ENCODE data around the gene PAPOLB.

PAPOLB gene

DNA sequence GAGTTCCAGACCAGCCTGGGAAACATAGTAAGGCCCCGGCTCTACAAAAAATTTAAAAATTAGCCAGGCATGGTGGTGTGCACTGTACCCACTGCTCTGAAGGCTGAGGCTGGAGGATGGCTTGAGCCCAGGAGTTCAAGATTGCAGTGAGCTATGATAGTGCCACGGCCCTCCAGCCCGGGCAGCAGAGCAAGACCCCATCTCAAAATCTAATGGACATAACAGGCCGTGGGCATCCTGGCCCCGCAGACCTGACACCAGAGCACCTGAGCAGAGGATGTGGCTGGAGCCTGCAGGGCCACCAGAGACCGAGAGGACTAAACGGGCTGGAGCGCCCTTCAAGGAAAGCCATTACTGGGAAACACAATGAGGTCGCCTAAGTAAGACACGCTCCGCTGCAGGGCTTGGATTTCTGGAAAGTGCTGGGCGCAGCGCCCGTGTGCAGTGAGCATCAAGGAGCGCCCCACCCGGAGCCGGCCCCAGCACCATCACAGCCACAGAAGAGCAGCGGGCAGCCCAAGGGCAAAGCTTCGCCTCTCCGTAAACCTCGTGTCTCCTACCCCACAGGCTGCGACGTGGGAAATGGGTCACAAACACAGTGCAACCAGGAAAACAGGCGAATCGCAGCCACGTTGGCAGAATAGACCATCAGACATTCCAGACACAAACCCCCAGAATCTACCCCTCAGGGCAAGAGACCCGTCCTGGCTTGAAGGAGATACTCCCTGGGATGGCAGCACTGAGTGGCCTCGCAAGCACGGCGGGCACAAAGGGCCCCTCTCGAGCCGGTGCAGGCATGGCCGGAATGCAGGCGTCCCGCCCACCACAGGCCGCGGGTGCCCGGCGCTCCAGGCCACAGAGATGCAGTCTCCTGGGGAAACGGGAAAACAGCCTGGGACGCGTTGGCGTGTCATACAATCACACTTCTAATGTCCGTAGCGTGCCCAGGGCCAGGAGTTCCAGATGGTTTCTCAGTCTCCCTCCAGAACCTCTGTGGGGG, 16.8 kb upstream of the PAPOLB start:
- DNase-seq (ENCODE audit: low read depth), result no peak

DNA sequence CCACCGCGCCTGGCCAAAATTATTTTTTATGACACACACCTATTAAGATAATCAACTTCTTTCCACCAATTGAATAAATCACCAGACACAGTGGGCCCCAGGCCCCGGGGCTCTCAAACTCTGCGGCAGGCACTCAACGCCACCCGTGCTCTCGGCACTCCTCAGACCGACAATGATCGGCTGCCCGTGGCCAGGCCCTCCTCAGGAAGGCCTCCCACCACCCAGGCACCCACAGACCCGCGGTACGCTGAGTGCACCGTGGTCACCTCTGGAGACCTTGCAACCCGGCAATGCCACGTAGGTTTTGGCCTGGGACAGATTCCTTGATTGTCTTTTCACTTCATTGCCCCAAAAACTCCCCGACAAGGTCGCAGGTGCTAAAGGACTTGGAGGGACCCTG, 14.8 kb upstream of the PAPOLB start:
- DNase-seq (ENCODE audit: low read depth), result no peak

DNA sequence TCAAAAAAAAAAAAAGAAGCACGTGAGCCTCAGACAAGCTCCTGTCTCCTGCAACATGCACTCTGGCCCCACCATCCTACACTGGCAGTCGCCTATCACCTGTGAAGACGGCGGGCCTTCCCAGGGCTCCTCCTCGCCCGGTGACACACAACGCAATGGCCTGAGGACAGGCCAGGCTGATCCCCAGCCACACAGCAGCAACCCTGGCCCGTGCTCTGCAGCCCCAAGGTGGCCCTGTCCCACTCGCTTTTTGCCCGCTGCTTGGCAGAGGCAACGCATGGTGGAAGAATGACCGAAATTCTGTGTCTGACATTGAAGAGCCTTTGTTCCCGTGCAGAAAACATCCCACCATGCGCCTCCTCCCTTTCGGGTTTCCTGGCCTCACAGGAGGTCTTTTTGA, 13.6 kb upstream of the PAPOLB start:
- DNase-seq (ENCODE audit: low read depth), result no peak

DNA sequence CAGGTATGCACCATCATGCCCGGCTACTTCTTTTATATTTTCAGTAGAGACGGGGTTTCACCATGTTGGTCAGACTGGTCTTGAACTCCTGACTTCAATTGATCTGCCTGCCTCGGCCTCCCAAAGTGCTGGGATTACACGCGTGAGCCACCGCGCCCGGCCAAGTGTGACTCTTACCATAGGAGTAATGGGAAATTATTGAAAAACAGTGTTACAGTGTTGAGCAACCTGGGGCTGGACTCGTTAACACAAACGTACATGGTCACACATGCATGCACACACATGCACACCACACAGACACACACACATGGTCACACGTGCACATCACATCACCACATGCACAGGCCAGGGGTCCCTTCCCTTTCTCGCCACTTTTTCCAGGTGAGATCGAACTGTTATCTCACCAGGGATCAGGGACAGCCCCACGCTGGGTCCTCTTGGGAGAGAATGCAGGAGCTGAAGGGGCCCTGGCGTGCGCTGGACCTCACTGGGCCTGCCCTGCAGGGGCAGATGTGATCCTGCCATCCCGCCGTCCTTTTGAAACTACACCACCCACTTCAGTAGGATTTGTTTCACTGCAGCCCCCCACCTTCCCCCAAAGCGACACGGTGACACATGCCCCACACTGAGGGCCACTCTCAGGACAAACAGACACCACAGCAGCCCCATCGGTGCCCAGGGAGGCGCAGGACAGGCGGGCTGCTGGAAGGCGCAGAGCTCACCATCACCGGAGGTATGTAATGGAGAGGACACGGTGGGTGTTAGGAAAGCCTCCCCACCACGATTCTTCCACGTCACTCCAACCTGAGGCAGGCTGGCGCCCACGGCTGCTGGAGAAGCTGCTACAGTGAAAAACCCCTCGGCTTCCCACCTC, 11.5 kb upstream of the PAPOLB start:
- no peak for DNase-seq (ENCODE audit: low read depth)

DNA sequence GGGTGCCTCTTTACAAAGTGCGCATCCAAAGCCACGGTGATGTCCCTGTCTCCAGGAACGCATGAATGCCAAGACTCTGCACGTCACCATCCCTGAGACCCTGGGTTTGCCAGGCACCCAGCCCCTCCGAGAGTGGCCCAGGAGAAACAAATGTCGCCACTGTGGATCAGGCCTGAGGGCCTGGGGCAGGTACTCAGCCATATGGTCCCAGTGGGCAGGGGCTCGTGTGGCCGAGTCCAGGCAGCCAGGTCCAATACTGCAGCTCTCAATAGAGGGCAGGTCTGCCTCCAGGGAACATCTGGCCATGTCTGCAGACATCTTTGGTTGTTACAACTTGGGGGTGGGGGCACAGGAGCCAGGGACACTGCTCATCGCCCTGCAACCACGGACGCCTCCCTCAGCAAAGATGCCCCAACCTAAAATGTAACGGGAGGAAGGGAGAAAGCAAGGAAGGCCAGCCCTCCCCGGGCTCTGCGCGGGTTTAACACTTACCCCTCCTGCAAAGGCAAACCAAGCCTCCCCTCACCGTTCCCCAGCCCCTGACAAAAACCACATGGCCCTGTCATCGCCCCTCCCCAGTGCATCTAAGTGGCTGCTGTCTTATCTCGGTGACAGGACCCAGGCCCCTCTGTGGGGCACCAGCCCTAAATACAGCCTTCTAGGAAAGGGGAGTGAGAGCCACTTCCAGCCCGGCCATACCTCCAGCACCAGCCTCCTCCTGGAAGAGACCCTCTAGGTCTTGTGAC, 10.3 kb upstream of the PAPOLB start:
- no peak for DNase-seq (ENCODE audit: low read depth)

DNA sequence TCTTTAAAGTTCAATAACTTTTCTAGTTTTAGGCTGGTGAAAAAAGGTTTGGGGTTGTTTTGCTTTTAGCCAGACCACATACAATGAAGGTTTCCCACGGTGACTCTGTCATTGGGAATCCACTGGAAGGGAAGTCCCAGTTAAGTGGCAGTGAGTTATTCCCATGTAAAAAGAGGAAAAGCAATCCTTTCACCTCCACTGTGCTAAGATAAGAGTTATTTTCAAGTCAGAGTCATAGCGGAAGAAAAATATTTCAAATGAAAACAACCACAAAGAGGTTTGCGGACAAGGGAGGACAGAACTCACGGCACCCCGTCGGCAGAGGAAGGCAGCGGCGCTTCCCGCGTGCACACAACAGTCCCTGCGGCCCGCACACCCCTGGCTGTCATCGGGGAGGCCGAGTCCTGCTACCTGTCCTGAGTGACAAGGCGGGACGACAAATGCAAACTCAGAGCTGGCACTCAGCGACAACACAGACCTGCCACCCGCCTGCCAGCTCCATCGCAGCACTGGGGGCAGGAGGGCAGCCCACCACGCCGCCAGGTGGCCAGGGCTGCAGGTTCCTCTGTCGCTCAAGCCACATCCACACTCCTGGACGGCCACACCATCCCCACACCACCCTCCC, 9.3 kb upstream of the PAPOLB start:
- no peak for DNase-seq (ENCODE audit: low read depth)

DNA sequence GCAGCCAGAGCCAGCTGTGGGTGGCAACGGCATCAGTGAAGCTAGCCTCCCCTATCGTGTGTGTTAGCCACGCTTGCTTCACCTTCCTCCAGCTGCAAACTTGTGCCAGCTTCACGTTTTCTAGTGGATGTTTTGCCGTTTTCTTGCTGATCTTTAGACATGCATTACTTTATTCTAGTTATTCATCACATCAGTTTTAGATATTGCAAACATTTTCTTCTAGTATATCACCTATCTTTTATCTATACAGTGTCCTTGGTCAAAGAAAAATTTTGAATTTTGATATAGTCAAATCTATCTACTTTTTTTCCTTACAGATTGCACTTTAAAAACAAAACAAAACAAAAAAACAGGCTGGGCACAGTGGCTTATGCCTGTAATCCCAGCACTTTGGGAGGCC, 6.7 kb upstream of the PAPOLB start:
- DNase-seq (ENCODE audit: low read depth), result no peak

DNA sequence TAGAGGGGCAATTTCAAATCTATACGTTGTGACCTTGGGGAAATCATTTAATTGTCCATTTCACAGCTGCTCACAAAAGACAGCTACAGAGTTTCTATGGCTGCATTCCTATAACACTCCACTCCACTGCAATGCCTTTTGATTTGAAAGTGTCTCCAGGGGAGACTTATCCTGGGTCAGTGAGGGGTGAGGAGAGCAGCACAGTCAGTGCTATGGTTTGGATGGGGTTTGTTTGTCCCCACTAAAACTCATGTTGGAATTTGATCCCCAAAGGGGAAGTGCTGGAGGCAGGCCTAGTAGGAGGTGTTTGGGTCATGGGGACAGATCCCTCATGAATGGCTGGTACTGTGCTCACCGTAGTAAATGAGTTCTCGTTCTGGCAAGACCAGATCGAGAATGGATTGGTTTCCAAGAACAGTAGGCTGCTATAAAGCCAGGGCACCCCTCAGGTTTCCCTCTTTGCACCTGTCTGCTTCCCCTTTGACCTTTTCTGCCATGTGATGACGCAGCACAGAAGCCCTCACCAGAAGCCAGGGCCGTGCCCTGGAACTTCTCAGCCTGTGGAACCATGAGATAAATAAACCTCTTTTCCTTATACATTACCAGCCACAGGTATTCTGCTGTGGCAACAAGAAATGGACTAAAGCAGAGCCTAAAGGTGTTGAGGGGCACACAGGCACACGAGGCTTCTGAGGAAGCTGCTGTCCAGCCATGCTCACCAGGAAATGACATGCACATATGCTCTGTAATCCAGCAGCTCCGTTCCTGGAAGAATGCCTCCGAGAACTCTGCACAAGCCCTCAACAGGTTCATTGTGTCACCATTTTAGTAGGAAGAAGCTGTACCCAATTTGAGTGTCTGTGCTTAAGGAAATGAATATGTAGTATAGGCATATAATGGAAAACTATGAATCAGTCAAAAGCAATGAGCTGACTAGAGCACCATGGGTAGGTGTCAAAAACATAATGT, 5.0 kb upstream of the PAPOLB start:
- DNase-seq (ENCODE audit: low read depth), result no peak

DNA sequence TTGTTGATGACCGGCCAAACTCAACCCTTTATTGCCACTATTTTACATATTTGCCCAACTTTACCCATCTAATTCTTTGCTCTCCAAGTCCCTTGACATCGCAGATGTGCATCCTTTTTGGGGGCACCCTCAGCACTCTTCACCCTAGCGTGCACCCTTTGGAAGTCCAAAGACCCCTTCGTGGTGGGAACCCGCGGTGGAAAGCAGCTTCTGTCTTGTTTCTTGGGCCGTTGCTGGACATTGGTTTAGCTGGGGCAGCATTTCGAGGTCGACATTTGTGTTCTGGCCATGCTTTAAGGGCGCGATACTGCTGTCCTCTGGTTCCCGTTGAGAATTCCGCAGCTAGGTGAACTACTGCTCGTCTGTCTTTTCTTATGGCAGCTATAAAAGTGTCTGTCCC, 326 bp upstream of the PAPOLB start:
- no peak for DNase-seq (ENCODE audit: low read depth)

DNA sequence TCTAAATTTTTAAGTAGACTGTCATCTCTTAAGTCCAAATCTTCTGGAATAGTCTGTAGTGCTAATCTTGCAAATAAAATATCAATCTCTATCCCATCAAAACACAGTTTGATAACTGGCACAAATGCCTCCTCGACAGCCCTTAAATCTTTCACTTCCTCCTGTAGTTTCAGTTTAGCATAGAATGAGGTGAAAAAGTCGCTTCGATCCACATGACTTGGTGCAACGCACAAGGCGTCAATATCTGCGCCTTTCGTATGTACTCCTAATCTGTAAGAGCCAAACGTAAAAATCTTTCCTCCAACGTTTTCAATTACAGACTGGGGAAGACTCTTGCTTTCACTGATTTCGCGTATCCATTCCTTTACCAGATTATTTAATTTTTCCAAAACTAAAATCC, 603 bp downstream of the PAPOLB start:
- DNase-seq (ENCODE audit: low read depth), result no peak

DNA sequence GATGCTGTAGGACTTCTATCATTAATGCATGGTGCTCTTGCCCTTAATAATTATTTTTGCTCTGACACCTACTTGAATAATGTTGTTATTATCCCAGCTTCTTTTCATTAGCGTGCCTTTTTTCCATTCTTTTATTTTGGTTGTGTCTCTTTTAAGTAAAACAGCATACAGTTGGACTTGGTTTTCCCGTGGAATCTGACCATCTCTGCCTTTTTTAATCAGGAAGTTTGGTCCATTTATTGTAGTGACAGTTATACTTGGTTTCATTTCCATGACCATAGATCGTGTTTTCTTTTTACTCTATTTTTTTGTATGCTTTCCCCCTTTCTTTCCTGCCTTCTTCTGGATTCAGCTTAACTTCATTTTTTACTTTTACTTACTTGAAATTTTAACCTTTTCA, 4.6 kb downstream of the PAPOLB start:
- no peak for DNase-seq (ENCODE audit: low read depth)

DNA sequence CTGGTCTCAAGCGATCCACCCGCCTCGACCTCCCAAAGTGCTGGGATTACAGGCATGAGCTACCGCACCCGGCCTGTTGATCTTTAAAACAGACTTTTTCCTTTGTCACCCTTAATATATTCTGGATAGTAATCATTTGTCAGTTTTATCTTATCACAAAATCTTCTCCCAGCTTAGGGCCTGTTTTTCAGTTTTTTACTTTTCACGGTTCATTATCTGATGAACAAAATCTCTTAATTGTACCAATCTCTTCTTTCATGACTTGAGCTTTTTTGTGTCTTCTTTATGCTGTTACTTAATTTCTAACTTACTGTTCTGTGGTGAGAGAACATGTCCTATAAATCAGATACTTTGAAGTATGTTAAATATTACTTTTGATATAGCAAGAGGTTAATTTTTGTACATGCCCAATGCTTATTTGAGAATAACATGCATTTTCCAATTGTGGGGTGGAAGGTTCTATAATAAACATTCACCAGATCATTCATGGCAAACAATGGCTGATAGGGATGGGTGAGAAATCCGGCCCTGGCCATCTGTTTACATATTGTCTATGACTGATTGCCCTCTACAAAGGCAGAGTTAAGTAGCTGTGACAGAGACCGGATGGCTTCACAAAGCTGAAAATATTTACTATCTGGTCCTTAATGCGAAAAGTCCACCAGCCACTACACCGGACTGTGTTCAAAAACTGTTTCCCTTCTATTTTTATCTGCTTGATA, 5.3 kb downstream of the PAPOLB start:
- no peak for DNase-seq (ENCODE audit: low read depth)

DNA sequence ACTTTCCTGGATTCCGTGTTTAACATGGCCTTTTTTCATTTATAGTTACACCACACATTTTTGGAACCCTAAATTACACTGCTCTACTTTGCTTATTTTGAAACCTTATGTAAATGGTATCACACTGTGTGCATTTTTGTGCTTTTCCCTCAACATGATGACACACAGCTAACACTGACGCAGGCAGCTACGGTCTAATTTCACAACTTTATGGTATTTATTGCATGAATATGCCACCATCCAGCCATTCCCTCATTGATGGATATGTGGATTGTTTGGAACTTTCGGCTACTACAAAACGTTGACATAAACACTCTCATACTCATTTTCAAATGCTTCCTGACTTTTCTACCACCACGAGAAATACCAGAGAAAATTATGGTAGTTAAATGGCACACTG, 6.9 kb downstream of the PAPOLB start:
- DNase-seq (ENCODE audit: low read depth), result no peak

DNA sequence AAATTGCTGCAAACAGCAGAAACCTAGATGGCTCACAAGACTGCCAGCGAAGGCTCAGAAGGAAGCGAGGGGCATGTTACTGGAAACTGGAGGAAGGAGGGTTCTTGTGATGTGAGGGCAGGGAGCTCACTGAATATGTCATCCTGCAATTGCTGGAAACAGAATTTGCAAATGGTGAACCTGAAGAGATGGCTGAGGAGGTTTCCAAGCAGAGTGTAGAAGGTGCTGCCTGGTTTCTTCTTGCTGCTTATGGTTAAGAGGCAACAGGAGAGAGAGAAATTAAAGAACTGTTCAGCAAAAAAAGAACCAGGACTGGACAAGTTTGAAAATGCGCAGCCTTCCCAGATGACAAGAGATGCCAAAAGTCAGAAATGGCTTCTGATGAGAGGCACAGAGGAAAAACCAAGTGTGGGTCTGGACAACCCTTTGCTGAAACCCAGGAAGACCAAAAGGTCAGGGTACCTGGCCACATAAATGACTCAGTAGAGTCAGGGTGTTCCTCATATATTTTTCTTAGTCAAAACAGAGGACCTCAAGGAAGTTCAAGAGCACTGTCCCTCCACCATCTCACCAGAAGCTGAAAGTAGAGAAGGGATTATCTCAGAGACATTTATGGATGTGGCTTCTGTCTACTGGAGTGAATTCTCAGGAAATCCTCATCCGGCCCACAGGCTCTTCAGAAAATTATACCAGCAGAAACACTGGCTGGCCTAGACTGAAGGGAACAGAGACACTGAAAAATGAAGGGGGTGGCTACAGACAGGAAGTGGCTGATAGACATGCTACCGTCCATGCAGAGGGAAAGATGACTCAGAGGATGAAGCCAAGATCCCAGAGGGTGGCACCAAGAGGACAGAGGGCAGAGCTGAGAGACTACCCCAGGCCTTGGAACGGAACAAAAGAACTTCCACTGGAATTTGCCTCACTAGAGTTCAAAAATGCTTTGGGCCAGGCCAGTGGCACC, 10.1 kb downstream of the PAPOLB start:
- peak; percentile 9 for DNase-seq (ENCODE audit: low read depth)

DNA sequence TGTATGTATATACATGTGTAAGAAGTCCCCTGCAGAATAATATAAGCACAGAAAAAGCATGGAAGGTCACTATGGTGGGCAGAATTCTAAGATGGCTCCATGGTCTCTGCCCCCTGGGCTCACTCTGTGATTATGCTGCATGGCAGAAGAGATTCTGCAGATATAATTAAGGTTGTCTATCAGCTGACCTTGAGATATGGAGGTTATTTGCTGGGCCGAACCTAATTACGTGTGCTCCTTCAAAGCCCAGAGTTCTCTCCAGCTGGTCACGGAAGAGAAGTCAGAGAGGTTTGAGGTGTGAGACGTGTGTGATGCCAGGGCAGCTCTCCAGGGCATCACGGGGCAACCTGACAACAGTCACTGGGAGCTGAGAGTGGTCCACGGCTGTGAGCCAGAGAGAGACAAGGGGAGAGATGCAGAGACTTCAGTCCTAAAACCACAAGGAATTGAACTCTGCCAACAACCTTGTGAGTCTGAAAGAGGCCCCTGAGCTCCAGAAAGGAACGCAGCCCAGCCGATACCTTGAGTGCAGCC, 11.5 kb downstream of the PAPOLB start:
- no peak for DNase-seq (ENCODE audit: low read depth)

DNA sequence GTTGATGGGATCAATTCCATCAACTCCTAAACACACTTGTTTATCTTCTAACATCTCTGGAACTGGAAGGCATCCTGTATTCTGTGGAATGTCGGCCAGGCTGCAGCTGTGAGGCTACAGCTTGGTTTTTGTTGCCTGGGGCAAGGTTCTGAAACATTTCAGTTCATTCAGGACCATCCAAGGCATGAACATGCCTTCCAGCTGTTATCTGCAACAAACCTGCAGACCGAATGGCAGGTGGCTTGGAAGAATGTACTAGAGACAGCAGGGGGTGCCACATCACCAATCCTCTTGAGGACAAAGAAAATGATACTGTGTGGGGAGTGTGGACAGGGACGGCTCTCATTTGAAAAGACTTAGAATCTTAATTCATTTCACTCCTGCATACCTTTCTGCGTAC, 12.4 kb downstream of the PAPOLB start:
- peak; percentile 10 for DNase-seq (ENCODE audit: low read depth)

DNA sequence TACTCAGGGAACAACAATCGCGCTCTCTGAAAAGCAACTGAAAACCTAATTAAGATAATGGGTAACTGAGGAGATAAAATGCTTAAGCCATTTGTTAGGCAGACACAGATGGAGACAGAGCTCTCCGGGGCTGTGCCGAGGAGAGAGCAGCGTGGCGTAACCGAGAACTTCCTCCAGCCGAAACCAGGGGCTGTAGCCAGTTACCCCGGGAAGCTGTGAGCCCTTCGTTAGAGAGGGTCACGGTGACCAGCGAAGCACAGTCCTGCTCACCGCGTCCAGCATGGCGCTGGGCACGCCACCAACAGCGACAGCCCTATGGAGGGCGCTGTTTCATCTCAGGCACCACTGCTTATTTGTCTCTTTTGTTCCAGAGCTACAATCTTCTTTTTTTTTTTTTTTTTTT, 16.1 kb downstream of the PAPOLB start:
- no peak for DNase-seq (ENCODE audit: low read depth)

DNA sequence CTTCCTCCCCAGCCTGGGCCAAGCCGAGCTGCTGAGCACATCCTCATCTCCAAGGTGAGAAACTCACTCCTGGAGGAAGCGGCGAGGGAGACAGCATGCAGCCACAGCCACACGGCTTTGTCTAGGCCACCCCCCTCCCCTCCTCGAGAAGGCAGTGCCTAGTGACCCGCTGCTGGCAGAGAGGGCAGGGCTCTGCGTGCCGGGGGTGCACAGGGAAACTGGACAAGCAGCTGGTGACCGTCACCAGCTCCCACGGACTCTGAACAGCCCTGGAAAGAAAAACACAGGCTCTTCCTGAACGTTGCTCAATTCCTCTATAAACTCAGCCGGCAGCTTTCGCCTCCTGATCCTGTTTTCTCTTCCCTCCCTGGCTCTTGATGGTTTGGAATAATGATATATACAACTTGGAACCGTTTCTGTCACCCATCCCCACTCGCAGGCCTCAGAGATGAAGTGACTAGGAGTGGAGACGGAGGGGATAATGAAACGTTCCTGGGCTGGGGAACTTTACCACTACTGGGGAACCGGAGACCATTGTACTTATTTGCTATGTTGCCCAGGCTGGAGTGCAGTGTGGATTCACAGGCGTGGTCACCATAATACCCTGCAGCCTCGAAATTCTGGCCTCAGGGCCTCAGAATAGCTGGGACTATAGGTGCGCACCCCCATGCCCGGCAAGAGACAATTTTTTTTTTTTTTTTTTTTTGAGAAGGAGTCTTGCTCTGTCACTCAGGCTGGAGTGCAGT, 19.3 kb downstream of the PAPOLB start:
- no peak for DNase-seq (ENCODE audit: low read depth)

Data from GM04504 (cell line).